SU-DHL-6 (cell line): ENCODE results near the gene ALDH3A1.

Source experiments
- H2AFZ ChIP-seq: fragments of 200-600 bp; sonication (generic); 2 replicates; pipeline ENCODE4 v1.6.1; 2014; ENCODE audit warnings: low read depth, mild to moderate bottlenecking, moderate library complexity, mixed read lengths, antibody characterized with exemption, low read length; ENCODE audit not compliant: severe bottlenecking
- H3F3A ChIP-seq: fragments of 200-600 bp; shearing (Covaris generic); 2 replicates; pipeline ENCODE4 v1.6.0; 2016; ENCODE audit warnings: antibody characterized with exemption, mild to moderate bottlenecking; ENCODE audit not compliant: insufficient read depth
- H3K27ac ChIP-seq: fragments of 200-600 bp; sonication (generic); 2 replicates; pipeline ENCODE4 v1.5.1; 2016; ENCODE audit warnings: low read depth, mild to moderate bottlenecking, low read length, moderate library complexity, mixed read lengths
- H3K27me3 ChIP-seq: fragments of 200-600 bp; sonication (generic), shearing (Covaris generic); 2 replicates; pipeline ENCODE4 v1.6.0; 2014; ENCODE audit warnings: mild to moderate bottlenecking, low read length
- H3K36me3 ChIP-seq: fragments of 200-600 bp; sonication (generic); 2 replicates; pipeline ENCODE4 v1.6.1; 2014; ENCODE audit warnings: mild to moderate bottlenecking, low read length, mixed read lengths
- H3K4me2 ChIP-seq: fragments of 300-600, 200-600 bp; shearing (Covaris generic), sonication (generic); 2 replicates; pipeline ENCODE4 v1.6.0; 2014; ENCODE audit warnings: low read length, low read depth, mild to moderate bottlenecking; ENCODE audit not compliant: poor library complexity, severe bottlenecking
- H3K4me3 ChIP-seq: fragments of 200-600 bp; sonication (generic); 2 replicates; pipeline ENCODE4 v1.5.1; 2014; ENCODE audit warnings: antibody characterized with exemption, low read length, mild to moderate bottlenecking, mixed read lengths; ENCODE audit not compliant: insufficient read depth, poor library complexity, severe bottlenecking
- H3K79me2 ChIP-seq: fragments of 200-600 bp; sonication (generic); 2 replicates; pipeline ENCODE4 v1.6.1; 2014; ENCODE audit warnings: mild to moderate bottlenecking, low read length, moderate library complexity; ENCODE audit not compliant: insufficient read depth
- H3K9ac ChIP-seq: fragments of 200-600 bp; sonication (generic); 2 replicates; pipeline ENCODE4 v1.7.0; 2014; ENCODE audit warnings: mild to moderate bottlenecking, low read length
- H3K9me2 ChIP-seq: fragments of 200-600 bp; sonication (generic); replicated peaks from 2 replicates; pipeline ENCODE4 v1.6.1; 2014; ENCODE audit warnings: low read length; ENCODE audit not compliant: insufficient read depth
- H3K9me3 ChIP-seq: fragments of 200-600 bp; sonication (generic); 2 replicates; pipeline ENCODE4 v1.6.1; 2014; ENCODE audit warnings: low read length, mixed read lengths; ENCODE audit not compliant: insufficient read depth
- H4K20me1 ChIP-seq: fragments of 200-600 bp; sonication (generic); 2 replicates; pipeline ENCODE4 v1.6.1; 2014; ENCODE audit warnings: low read depth, mild to moderate bottlenecking, antibody characterized with exemption, low read length, moderate library complexity, mixed read lengths
- CTCF ChIP-seq: fragments of 200-600 bp; sonication (generic); IDR thresholded peaks from one replicate; pipeline ENCODE4 v1.5.1; 2017; ENCODE audit warnings: antibody characterized with exemption, mild to moderate bottlenecking, low read length, moderate library complexity; ENCODE audit not compliant: insufficient read depth, poor library complexity, severe bottlenecking
- EZH2phosphoT487 ChIP-seq: fragments of 200-600 bp; sonication (generic), shearing (Covaris generic); conservative IDR thresholded peaks from 2 replicates; pipeline ENCODE4 v1.6.1; 2018; ENCODE audit warnings: mild to moderate bottlenecking, antibody characterized with exemption, low read length, moderate library complexity, mixed read lengths

Gene ALDH3A1

GRCh38 chr17:19739241-19740201 is 8.6 kb downstream of the ALDH3A1 start:
- Histone ChIP-seq H2AFZ (no peak overlapping the region), H3K9me3 (no peaks in the 10 kb centered on the region), H3K9me2 (no peaks in the 10 kb centered on the region), H3K4me3 (no peak overlapping the region), H3K9ac (no peak overlapping the region), H3K27me3 (no peaks in the 10 kb centered on the region), H3K36me3 (no peaks in the 10 kb centered on the region), H3F3A (no peaks in the 10 kb centered on the region), H3K27ac (no peak overlapping the region), H3K4me2 (no peak overlapping the region), H3K79me2 (no peaks in the 10 kb centered on the region), H4K20me1 (no peaks in the 10 kb centered on the region)
- no peak for TF ChIP-seq EZH2phosphoT487
- TF ChIP-seq CTCF, result no peak

GRCh38 chr17:19738757-19739156 is 9.3 kb downstream of the ALDH3A1 start:
- Histone ChIP-seq H3F3A (no peaks in the 10 kb centered on the region), H3K27me3 (no peaks in the 10 kb centered on the region), H3K4me2 (no peak overlapping the region), H4K20me1 (no peaks in the 10 kb centered on the region), H3K9me3 (no peaks in the 10 kb centered on the region), H3K27ac (no peak overlapping the region), H3K79me2 (no peaks in the 10 kb centered on the region), H3K36me3 (no peaks in the 10 kb centered on the region), H2AFZ (no peak overlapping the region), H3K9me2 (no peaks in the 10 kb centered on the region), H3K4me3 (no peak overlapping the region), H3K9ac (no peak overlapping the region)
- no peak for TF ChIP-seq EZH2phosphoT487
- TF ChIP-seq CTCF, result no peak

GRCh38 chr17:19738073-19738449 is 10.0 kb downstream of the ALDH3A1 start:
- H3K27ac ChIP-seq, result no peak overlapping the region

More at GRCh38 chr17:19738073-19738449, 10.0 kb downstream of the ALDH3A1 start:
- H4K20me1 ChIP-seq, result no peaks in the 10 kb centered on the region
- no peak overlapping the region for H2AFZ ChIP-seq
- H3K9me3 ChIP-seq, result no peaks in the 10 kb centered on the region
- H3K4me2 ChIP-seq, result no peak overlapping the region
- TF ChIP-seq CTCF (no peak), EZH2phosphoT487 (no peak)
- no peaks in the 10 kb centered on the region for H3K27me3 ChIP-seq
- no peak overlapping the region for H3K4me3 ChIP-seq
- no peaks in the 10 kb centered on the region for H3K79me2 ChIP-seq
- H3F3A ChIP-seq, result no peaks in the 10 kb centered on the region
- H3K9ac ChIP-seq, result no peak overlapping the region
- H3K9me2 ChIP-seq, result no peaks in the 10 kb centered on the region
- no peaks in the 10 kb centered on the region for H3K36me3 ChIP-seq
